Anterior cingulate cortex (tissue), 58 donors: Measurements from ENCODE around the gene PLEKHH1.
"Not testable (repeated sequence)": the region's sequence is repeated elsewhere in the genome, so short reads cannot be mapped to it uniquely, and the experiment has no call there.

Experiments
- DNase-seq, 58 donors: peaks; one replicate each; lab custom pipeline; 2025; lab: John Stamatoyannopoulos, UW

PLEKHH1 gene

DNA sequence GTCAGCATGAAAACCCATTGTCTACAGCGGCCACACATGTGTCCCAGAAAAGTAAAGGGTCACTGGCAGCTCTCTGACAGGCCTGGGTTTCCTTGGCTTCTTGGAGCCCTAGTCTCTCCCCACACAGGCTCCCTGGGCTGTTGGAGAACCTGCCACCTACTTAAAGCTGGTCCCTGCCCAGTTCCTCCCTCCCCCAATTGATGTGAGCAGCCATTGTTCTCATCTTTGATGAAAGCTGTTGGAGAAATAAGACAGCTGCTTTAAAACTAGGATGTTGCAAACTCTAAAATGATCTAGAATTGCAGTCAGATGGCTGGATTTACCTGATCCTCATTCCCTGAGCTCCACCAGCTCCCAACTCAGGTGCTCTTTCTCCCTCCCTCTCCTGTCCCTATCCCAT lies 4.8 kb upstream of the PLEKHH1 start:
- no peak for DNase-seq

DNA sequence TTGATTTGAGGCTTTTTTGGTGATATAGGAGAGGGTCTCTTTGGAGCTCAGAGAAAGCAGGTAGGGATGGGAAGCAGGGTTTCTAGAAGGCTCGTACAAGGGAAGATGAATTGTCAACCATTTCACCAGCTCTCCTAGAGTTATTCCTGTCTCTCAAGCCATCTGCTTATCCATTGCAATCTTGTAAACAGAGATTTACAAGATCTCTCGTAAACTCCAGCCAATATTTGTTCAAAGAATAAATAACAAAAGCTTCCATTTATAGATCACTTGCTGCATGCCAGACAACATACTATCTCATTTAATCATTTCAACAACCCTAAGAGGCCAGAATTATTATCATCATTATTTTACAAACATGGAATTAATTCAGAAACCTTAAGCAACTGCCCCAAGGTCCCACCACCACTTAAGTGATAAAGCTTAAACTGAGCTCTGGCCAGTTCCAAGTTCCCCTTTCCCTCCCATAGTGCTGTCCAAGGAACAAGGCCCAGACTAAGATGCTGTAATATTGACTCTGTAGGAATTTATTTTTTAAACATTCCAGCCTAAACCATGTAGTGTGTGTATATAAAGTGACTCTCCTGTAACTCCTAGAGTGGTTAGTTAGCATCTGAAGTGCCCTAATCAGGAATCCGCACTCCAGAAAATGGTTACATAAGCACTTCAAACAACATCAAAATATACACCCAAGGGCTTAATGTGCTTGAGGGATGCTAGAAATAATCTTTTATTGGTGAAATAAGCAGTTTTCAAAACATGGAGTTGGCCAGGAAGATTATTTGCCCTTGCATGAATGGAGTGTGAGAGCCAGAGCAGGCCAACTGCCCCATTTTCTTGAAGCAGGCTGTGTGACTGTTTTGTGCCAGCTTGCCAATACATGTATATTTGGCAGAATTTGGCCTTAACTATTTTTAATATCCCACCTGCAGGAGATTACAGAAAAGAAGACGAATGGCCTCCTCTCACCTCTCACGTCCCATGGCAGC lies 2.8 kb upstream of the PLEKHH1 start:
- no peak for DNase-seq

DNA sequence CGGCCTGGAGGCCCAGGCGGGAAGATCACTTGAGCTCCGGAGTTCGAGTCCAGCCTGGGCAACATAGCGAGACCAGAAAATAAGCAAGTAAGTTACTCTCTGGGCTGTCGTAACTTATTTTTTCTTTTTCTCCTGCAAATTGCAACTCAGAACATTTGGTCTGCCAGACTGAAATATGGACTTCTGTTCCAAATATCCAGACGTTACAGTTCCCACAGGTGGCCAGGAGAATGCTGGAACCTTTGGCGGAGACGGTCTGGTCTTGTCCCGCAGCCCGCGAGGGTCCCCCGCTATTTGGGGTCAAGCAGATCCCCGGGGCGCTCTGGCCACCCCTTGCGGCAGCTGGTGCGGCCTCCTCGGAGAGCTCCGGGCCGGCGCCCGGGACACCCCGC lies 488 bp upstream of the PLEKHH1 start:
- no peak for DNase-seq

DNA sequence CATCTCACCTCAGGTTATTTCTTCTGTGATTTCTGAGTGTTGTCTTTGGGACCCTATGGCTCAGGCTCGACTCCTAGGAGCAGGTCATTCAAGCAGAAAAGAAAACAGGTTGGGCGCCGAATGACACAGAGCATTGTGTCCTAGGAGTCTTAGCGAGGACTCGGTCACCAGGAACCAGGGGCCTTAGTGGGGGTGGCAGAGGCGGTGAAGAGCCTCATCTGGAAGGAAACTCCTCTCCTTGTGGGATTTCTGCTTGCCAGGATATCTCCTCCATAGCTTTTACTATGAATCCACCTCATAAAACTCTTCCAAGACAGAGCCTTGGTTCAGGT lies 630 bp downstream of the PLEKHH1 start:
- peak in 1 of 58 donors; percentile 35 for DNase-seq

DNA sequence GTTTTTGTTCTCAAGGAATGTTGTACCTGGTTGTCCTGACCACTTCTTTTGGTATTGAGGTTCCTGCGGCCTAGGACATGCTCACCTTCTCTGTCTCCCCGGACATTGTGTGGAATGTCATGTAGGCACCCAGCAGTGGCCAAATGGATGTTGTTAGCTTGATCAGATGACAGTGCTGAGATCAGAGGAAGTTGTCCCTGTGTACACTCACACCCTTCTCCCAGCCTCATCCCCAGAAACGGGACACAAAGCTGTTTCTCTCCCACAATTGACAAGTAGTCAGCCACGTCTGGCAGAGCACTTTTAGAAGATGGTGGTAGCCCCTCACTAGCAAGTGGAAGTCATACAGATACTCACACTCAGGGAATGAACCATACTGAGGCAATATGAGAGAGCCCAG lies 3.0 kb downstream of the PLEKHH1 start:
- peak in 9 of 58 donors; percentile 9 to 43 (median 24) for DNase-seq

DNA sequence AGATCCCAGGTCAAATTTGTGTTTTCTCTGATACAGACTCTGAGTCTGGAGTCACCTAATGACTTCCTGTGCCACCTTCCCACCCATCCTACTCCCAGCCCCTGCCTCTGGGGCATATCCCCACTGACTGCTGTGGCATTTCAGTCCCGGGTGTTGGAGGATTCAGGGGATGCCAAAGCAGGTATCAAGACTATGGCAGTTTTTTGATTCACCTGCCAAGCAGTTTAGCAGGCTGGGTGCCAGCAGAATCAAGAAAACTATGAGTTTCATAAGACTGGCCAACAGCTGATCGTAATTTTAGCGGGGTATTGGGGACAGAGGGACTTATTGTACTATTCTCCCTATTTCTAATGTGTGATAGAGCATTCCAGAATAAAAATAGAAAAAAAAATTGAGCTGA lies 4.6 kb downstream of the PLEKHH1 start:
- no peak for DNase-seq

DNA sequence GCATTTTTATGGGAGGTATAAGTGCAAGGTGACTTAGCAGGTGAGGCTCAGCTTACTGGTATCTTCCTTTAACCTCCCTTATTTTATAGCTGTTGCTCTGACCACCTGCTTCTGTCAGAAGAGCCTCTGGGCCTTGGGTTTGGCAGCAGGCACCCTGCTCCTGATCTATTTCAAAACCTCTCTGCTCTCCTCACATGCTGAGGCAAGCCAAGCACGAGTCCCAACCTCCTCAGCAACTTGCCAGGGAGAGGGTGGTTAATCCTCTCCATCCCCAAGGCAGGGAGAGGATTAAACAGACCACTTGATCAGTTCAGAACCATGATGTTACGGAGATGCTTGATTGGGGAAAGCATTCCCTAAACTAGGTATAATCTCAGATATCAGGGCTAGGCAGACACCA lies 5.4 kb downstream of the PLEKHH1 start:
- peak in 2 of 58 donors; percentile 18 to 39 for DNase-seq

DNA sequence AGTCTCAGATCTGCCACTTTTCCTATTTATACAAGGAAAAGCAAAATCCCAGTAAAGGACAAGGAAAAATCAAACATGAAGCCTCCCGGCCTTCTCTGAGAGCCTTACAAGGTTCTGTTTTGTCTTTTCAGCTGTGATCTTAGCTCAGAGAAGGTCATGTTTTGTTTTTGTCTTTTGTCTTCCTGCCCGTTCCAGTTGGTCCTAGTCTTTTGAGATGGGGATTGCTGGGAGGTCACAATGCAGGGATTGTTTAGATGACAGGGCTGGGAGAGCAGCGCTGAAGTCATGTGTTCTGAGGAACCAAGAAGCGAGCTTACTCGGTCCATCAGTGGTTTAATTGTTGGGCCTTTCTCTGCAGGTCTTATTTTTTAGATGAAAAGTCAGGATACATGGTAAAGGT lies 6.0 kb downstream of the PLEKHH1 start:
- DNase-seq = peak in 44 of 58 donors; percentile 6 to 90 (median 59)

DNA sequence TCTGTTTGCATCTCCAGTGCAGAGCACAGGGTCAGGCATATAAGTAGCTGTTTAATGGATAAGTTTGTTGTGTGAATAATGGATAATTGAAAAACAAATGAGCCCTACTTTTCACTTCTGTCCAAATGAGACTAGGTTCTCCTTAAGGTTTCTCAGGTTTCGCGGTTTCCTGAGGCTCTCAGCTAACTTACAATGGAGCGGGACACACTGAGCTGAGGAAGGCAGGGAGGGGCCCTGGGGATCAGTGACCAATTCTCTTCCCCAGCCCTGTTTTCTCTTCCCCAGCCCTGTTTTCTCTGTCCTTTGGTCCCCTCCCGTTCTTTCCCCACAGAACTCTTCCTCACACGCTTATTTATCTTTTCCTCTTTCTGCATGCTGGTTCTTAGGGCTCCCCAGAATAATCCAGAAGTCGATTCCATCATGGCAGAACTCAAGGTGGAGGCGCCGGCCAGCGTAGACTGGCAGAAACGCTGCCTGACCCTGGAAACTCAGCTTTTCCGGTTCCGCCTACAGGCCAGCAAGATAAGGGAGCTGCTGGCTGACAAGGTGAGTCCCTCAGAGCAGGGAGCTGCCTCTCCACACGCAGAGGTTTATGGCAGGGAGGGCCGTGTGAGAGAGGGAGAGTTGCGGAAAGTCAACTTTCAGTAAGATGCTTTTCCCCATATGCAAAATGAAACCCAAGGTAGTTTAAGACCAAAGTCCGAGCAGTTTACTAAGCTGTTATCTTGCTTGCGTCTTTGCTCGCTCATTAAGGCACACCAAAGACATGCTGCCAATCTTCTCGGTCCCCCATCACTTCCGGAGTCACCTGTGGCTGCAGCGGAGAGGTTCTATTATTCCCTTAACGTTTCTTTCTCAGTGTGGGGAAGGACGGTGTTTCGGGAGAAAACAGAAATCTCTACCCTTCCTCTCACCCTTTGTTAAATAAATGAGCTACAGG lies 8.6 kb downstream of the PLEKHH1 start:
- DNase-seq = no peak

DNA sequence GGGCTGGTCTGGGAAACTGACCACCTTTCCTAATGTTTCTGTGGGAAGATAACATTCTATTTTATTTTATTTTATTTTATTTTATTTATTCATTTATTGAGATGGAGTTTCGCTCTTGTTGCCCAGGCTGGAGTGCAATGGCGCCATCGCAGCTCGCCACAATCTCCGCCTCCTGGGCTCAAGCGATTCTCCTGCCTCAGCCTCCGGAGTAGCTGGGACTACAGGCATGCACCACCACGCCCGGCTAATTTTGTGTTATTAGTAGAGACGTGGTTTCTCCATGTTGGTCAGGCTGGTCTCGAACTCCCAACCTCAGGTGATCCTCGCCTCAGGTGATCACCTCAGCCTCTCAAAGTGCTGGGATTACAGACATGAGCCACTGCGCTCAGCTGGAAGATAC lies 9.5 kb downstream of the PLEKHH1 start:
- not testable (repeated sequence) for DNase-seq

DNA sequence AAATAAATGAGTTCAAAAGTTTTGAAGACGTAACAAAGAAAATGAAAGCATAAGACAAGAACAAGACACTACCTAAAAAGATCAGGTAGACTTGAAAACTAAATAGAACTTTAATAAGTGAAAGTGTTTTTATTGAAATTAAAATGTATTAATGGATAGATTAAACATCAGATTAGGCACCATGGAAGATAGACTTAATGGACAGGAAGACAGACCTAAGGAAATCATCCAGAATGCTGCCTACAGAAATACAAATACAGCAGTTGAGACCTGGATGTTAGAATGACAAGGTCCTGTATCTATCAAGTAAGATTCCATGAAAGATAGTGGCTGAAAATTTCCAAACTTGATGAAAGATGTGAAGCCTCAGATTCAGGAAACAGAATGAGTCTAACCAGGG lies 11.5 kb downstream of the PLEKHH1 start:
- no peak for DNase-seq

DNA sequence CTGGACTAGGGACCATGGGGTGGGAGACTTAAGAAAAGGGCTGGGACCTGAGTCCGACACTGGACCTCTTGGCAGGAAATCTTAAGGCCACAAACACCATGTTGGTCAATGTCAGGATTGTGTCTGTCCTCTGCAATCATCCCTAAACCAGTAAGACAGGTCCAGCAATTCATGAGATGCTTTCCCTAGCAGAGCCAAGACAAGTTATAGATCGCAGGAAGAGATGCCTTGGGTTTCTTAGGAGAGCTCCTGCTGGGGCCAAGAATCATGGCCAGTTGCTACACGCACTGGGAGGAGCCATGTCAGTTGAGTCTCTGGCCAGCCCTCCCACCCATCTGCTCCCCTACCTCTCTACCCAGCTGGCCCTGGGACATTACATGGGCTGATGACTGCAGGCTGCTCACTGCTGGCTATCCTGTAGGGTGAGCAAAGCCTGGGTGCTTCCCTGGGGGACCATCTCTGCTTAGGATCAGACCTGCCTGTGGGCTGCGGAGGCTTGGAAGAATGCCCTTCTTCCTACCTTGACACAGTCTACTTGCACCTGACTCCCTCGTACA lies 14.2 kb downstream of the PLEKHH1 start:
- no peak for DNase-seq

DNA sequence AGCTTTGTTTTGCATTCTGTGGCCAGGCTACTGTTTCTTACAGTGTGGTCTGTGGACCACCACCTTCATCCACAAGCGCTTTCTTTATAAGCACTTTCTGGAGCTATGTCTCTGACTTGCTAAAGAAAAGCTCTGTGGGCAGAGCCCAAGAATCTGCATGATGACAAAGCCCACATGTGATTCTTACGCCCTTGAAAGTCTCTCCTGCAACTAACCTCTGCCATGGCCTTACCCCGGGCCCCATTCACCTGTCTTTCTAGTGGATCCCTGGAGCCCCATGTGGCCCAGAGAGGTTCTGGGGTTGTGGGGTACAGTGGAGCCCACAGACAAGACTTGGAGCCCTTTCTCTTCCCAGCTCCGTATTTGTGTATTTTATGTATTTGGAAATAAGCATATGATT lies 16.6 kb downstream of the PLEKHH1 start:
- DNase-seq = no peak

DNA sequence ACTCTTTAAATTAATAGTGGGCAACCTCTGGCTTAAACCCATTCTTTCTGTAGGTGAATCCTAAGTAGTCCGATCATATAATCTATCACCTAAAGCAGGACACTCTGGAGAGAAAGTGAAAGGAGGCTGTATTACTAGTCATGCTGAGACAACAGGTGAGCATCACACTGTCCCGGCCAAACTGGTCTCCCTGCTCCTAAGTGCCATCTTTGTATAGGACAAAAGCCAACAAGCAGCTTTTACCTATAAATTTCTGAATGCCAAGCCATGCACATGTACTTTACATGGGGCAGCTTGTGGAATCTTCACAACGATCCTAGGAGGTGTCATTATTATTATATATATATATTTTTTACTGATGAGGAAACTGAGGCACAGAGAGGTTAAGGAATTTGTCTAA lies 18.0 kb downstream of the PLEKHH1 start:
- no peak for DNase-seq

DNA sequence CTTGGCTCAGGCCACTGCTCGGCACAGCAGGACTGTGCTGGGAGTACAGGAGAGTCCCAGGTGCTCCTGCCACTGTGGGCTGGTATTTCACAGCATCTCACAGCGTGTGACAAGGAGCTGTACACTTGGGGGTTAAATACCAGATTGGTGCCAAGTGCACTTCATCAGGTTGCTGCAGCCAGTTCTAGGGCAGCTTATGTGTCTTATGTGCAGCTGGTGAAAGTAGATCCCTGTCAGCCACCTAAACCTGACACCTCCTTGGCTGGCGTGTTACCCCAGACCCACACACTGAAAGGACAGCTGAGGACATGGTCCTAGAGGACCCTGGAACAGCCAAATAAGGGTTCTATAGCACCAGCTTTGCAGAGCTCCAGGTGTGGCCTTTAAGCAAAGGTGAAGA lies 18.9 kb downstream of the PLEKHH1 start:
- no peak for DNase-seq

DNA sequence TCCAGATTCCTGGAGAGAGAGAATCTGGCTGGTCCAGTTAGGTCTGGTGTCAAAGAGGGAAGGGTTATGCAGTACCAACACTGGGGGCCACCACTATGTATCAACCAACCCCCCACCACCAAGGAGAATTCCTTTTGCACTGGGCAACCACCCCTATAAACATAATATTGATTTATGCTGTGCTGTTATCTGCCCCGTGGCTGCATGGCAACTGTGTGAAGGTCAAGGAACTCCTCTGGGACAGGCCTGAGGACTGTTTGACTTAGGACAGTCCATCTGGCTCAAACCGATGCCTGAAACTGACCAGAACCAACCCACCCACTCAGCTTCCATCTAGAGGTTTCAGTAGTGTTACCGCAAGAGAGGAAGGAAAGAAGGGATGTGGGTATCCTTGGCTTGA lies 20.5 kb downstream of the PLEKHH1 start:
- no peak for DNase-seq

DNA sequence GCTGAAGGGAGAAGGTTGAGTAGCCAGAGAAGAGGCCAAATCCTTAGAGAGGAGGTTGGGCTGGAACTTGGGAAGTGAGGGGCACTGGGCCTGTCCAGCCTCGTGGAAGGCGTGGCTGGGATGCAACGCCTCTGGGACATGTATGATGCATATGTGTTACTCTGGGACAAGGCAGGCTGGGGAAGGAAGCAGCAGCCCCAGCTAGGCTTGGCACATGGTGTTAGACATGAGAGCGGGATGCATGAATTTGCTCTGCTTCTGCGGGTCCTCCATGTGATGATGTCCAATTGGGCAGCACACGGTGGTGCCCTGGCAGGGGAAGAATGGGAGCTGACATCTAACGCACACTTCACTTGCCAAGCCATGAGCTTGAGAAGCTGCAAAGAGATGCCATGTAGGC lies 21.3 kb downstream of the PLEKHH1 start:
- no peak for DNase-seq

DNA sequence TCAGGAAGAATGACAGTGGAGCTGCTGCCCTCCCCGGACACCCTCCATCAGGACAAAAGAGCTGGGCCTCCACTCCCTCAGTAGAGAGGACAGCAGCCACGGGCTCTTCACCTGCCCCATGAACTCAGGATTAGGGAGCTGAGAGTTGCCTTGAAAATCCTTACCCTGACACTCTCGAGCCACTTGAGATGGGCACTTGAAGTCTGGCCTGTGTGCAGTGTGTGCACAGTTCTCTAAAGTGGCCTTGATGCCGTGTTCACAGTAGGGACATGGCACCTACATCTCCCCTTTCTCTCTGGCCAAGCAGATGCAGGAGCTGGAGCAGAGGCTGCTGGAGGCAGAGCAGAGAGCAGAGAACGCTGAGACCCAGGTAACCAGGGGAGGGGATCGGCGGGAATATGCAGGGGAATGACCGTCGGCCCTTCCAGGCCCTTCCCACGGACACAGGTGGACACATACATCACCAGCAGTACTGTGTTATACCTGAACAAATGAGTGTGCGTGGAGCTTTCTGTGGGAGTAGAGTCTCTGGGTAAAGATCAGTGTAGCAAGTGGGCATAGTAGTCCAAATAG lies 22.5 kb downstream of the PLEKHH1 start:
- DNase-seq = no peak

DNA sequence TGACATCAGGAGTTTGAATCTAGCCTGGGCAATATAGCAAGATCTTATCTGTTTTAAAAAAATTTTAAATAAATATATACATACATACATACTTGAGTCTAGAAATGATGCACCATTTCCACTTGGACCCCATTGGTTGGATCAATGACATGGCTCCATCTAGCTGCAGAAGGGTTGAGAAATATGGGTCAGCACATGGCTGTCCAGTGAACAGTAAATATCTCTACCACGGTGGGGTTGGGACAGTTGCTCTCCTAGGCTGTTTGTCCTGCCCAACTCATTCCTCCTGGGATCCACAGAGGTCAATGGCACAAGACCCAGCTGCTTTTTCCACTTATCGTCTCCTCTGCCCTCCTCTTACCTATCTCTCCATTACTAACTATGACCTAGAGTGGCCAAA lies 23.6 kb downstream of the PLEKHH1 start:
- no peak for DNase-seq

DNA sequence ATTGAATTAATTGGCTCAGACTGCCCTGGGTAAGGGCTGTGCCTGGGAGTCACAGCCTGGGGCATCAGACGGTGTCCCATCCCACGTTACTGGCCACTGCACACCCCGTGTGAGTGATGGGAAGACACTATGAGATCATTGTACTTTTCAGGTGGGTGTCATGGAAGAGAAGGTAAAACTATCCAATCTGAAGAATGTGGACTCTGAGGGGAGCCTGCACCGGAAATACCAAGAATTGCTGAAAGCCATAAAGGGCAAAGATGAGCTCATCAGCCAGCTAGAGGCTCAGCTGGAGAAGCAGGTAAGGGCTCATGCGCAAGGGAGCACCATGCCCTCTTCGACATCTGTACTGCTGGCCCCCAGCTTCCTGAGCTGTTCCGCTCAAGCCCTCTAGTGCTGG lies 24.0 kb downstream of the PLEKHH1 start:
- no peak for DNase-seq

DNA sequence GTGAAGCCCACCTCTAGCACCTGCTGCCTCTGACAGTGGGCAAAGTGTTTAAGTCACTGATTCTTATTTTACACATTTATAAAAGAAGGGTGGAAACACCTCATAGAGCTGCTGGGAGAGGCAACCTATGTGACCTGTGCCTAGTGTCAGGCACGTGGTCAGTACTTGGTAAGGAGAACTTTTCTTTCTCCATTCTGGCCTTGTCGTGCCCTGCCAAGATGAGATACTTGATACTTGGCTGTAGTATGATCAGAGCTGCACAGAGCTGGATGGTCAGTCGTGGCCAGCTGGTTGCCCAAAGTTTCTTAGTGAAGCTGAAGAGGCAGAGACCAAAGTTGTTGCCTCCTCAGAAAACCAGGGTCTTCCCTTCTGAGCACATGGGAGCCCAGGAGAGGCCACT lies 24.6 kb downstream of the PLEKHH1 start:
- DNase-seq = no peak
